SK-N-SH (cell line): ENCODE data around the gene ZMAT5.

Source experiments
- CHD2 ChIP-seq: fragments of 150-350 bp; IDR thresholded peaks from 2 replicates; pipeline ENCODE4 v1.6.1; 2018; ENCODE audit warnings: low read length; ENCODE audit not compliant: partially characterized antibody
- POLR2AphosphoS5 ChIP-seq: IDR thresholded peaks from 2 replicates; pipeline ENCODE4 v1.6.1; 2012; ENCODE audit warnings: low read depth, low read length
- TCF12 ChIP-seq: IDR thresholded peaks from 2 replicates; pipeline ENCODE4 v1.4.0; 2012

DNA sequence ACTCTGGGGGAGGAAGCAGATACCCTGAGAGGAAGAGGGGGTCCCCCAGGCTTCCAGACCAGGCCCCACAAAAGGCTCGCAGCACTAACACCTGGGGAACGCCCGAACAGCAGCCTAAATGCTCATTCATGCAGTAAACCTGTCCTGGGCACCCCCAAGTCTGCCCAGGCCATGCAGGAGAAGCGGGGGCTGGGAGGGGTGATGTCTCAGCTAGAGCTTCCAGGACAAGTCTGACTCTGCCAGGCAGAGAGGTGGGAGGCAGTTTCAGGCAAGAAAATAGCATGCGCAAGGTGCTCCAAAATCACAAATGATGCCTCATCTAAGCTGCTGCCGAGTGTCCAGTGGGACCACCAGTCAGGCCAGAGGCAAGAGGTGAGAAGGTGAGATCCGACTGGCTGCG is 32.4 kb downstream of the ZMAT5 start:
- no peak for TF ChIP-seq POLR2AphosphoS5
- no peak for TF ChIP-seq TCF12
- TF ChIP-seq CHD2, result no peak
